NK-92 (cell line): Measurements from ENCODE around the gene ANKHD1.
"Not testable (repeated sequence)": the region's sequence is repeated elsewhere in the genome, so short reads cannot be mapped to it uniquely, and the experiment has no call there.

Experiments
- DNase-seq: peaks from one replicate; lab custom pipeline; 2025; ENCODE audit not compliant: unreplicated experiment; lab: John Stamatoyannopoulos, UW

ANKHD1 gene

DNA sequence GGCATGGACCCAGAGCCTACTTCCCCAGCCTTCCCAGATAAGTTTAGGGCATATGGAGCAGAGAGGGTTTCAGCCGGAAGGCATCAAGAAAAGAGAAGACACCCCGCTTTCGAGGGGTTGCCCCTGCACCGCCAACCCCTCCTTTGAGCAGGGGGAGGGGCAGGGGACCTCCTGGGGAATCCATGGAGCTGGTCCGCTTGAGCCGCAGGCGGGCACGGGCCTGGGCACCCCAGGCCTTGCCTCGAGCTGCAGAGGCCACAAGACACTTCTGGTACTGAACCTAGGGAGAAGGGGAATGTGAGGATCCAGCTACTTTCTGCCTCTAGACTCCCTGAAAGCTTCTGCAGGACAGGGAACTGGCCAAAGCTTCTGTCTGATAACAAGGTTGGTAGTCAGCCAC is 156.9 kb downstream of the ANKHD1 start:
- no peak for DNase-seq

DNA sequence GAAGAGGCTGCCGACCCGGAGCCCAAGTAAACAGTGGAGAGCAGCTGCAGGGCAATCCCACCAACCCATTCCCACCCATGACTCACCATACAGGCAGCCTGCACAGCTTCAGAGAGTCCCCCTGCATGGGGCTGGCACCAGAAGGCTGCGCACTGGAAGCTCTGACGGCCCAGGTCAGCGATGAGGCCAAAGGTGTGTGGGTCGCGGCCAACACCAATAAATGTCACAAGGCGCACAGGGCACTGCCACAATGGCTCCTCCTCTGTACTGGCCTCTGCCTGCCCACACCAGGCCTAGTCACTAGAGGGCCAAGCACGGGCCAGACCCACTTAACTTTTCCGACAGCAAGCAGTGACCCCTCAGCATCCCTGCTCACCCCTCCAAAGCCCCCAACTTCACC is 158.6 kb downstream of the ANKHD1 start:
- DNase-seq: no peak

DNA sequence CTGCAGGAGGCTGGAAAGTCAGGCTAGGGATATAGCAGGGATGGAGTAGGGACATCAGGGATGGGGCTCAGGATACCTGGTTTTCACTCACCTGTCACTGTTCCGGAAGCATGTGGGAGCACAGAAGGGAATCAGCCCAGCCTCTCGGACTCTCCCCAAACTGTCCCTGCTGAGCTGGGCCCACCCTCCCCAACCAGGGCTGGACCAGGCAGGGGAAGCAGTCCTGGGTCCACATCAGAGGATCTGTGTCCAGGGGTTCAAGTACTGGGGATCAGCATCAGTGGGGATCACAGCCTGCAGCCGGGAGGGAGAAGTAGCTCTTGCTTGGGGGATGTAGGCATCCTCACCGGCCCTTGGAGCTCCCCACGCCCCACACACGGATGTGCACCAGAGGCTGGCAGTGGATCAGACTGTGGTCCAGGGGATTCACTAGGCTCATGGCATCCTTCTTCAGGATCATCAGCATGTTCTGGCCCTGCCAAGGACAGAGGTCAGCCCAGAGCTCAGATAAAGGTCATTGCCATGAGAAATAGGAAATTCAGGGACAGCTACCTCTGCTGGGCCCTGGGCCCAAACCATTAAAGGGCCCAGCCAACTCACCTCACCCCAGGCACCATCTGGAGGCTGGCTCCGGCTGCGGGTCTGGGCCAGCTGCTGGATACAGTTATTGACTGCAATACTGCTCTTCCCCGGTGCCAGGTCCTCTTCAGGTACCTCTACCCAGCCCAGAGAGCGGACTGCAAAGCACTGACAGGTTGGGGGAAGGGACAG is 160.3 kb downstream of the ANKHD1 start:
- DNase-seq: no peak

DNA sequence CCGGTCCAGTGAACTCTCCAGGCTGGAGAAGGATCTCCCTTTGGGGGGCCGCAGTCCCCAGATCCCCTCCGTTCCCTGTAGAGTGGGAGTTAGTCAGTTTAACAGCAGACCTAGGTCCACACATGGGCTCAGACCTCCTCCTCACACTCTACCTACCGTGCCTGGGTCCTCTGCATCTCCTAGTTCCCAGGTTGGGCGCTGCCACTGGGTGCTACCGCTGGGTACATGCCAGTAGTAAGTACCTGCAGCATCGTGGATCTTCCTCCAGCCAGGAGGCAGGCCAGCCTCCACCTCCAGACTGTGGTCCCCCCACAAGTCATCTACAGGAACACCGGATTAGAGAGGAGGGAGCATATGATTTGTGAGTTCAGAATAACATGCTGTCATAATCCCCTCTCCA is 162.0 kb downstream of the ANKHD1 start:
- DNase-seq: no peak

DNA sequence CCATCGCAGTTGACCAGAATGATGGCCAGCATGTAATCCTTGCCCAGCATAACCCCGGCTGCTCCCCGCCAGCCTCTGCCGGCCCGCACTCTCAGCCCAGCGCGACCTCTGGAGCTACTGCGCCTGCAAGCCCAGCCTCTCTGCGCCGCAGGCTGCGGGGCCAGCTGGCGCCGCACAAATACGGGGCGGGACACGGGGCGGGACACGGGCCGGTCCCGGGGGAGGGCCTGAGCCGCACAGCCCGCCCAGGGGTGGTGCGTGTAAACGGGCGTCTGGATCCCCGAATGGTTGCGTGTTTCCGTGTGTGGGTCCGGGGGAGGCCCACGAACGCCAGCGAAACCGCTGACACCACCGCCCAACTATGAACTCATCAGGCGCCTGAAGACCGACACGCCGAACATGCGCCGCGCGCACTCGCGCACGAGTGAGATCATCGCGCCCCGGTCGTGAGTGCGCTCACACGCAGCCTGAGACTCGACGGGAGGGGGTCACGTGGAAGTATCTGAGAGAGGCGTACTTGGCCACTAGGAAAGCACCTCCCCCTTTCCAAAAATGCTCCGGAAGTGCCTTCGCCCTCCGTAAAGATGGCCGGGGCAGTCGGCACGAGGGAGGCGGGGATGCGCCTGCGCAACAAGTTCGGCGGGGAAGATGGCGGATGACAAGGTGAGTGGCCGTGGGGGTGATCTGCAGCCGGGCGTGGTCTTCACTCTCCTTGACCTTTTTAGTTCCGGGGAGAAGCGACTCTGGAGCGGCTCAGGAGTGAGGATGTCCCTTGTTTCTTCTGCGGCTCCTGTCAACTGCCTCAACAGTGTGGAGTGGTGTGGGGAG is 162.8 kb downstream of the ANKHD1 start, which contains the start of the genes APBB3 and SLC35A4:
Gene APBB3 (minus strand): TSS at position 403 of the 828 bp plus-strand sequence. CDS start 353 bp downstream, at position 50.
Gene SLC35A4 (plus strand): TSS at position 633 of the 828 bp plus-strand sequence. CDS start 2,342 bp downstream, outside the sequence.
- DNase-seq: peak; percentile 94

DNA sequence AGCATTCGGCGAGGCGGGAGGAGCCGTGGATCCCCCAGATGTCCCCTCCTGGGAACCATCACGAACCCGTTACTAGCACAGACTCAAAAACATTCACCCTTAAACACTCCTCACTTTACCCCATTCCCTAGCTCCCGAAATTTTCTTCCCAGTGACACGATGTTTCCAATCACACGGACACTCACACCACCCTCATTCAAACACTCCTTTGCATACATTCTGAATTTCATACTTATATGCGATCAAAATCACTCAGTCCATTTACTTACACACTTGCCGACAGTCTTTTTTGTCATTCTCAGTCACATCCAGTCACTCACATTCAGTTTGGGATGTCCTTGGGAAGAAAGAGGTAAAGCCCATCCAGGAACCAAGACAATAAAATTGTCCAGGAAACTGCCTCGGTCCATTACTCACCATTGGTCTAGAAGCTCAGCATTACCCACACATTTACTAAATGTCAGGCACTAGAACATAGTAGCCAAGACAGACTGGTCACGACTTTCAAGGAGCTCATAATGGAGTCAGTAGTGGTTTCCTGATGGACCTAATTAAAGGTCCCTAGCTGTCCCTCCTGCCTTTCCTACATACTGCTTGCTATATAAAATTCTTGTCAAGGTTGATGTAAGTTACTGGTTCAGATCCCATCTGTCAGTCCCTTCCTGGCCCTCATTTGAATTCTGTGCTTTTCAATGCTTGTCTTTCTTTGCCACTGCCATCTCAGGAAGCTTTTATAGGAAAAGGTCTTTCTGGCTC is 163.6 kb downstream of the ANKHD1 start:
- no peak for DNase-seq

DNA sequence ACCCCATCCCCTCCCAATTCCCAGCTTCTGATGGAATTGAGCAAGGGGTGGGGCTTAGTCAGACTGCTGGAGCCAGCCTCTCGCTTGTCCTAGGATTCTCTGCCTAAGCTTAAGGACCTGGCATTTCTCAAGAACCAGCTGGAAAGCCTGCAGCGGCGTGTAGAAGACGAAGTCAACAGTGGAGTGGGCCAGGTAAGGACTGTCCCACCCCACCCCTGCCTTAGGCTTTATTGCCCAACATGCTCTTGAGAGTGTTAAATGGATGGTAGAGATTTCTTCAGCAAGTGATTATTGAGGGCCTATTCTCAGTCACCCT is 164.1 kb downstream of the ANKHD1 start:
- no peak for DNase-seq

DNA sequence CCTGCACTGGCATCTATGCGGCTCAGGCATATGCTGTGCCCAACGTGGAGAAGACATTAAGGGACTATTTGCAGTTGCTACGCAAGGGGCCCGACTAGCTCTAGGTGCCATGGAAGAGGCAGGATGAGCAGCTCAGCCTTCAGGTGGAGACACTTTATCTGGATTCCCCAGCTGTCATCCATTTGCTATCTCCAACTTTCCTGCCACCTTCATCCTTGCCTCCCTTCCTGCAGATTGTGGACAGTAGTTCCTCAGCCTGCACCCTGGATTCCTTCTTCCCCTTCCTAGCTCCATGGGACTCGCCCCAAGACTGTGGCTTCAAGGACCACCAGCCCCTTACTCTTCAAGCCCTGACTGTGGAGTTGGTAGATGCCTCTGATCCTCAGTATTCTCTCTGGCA is 165.0 kb downstream of the ANKHD1 start:
- DNase-seq: no peak

DNA sequence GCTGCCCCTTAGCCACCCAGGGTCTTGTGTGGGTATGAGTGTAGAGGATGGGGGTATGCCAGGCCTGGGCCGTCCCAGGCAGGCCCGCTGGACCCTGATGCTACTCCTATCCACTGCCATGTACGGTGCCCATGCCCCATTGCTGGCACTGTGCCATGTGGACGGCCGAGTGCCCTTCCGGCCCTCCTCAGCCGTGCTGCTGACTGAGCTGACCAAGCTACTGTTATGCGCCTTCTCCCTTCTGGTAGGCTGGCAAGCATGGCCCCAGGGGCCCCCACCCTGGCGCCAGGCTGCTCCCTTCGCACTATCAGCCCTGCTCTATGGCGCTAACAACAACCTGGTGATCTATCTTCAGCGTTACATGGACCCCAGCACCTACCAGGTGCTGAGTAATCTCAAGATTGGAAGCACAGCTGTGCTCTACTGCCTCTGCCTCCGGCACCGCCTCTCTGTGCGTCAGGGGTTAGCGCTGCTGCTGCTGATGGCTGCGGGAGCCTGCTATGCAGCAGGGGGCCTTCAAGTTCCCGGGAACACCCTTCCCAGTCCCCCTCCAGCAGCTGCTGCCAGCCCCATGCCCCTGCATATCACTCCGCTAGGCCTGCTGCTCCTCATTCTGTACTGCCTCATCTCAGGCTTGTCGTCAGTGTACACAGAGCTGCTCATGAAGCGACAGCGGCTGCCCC is 165.6 kb downstream of the ANKHD1 start:
- DNase-seq: no peak

DNA sequence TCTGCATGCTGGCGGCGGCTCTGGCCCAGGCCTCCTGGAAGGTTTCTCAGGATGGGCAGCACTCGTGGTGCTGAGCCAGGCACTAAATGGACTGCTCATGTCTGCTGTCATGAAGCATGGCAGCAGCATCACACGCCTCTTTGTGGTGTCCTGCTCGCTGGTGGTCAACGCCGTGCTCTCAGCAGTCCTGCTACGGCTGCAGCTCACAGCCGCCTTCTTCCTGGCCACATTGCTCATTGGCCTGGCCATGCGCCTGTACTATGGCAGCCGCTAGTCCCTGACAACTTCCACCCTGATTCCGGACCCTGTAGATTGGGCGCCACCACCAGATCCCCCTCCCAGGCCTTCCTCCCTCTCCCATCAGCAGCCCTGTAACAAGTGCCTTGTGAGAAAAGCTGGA is 166.2 kb downstream of the ANKHD1 start:
- no peak for DNase-seq

DNA sequence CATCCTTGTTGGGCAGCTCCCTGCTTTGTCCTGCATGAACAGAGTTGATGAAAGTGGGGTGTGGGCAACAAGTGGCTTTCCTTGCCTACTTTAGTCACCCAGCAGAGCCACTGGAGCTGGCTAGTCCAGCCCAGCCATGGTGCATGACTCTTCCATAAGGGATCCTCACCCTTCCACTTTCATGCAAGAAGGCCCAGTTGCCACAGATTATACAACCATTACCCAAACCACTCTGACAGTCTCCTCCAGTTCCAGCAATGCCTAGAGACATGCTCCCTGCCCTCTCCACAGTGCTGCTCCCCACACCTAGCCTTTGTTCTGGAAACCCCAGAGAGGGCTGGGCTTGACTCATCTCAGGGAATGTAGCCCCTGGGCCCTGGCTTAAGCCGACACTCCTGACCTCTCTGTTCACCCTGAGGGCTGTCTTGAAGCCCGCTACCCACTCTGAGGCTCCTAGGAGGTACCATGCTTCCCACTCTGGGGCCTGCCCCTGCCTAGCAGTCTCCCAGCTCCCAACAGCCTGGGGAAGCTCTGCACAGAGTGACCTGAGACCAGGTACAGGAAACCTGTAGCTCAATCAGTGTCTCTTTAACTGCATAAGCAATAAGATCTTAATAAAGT is 166.9 kb downstream of the ANKHD1 start:
- DNase-seq: no peak

DNA sequence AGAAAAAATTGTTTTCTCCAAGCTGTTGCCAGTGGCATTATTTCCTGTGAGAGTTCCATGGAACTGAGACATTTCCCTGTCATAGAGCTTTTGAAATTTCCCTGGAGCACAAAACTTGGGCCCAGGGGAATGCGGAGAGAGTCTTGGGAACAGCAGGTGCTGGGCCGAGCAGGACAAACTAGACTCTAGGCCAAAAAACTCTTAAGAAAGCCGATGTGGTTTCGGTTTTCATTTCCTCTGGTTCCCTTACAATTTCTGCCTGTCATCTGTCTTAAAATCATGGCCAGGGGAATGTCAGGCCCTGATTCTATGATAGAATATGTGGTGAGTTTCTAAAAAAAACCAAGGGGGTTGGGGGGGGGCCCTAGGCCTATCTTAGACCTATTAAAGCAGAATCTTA is 167.6 kb downstream of the ANKHD1 start:
- DNase-seq: no peak

DNA sequence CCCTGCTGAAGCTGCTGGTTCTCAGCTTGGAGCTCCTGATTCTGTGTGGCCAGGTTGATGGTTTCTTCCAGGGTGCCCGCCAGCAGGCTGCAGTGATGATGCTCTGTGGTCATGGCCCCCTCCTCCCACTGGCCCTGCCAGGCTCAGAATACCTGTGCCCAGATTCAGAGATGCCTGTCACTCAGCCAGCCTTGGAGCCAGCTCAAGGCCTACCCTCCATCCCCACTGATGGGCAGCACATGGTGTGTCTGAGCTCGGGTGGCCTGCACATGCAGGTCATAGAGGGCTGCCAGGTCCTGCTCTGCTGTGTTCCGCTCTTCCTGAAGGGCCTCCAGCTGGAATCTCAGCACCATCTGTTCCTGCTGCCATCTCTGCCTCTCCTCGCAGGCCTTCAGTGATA is 168.4 kb downstream of the ANKHD1 start:
- no peak for DNase-seq

DNA sequence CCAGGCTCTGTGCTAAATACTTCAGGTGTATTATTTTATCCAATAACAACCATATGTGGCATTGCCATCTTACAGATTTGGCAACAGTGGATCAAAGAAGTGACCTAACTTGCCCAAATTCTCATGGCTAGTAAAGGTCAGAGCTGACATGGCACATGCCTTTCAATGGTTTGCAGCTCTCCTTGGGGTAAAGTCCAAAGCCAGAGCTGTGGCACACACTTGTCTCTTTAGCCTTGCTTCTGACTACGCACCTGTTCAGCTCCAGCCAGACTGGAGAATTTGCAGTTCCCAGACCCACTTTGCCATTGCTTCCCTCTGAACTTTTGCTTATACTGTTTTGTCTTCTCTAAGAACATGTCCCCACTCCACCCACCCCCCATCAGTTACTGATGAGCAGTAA is 168.9 kb downstream of the ANKHD1 start:
- DNase-seq: no peak

DNA sequence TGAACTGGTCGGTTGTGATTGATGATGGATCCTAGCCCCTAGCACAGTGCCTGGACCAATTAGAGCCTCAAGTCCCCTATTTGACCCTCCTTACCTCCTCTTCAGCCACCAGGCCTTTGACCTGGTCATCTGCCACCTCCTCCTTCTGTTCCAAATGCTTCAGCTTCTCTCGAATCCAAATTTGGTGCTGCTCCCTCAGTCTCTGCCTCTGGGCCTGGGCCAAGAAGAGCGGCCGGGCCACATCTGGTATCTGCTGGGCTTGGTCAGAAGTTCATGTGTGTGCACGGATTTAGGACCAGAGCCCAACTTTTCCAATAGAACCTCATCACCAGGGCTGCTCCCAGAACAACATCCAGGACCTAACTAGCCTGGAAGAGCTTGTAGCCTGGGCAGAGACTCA is 169.5 kb downstream of the ANKHD1 start:
- no peak for DNase-seq

DNA sequence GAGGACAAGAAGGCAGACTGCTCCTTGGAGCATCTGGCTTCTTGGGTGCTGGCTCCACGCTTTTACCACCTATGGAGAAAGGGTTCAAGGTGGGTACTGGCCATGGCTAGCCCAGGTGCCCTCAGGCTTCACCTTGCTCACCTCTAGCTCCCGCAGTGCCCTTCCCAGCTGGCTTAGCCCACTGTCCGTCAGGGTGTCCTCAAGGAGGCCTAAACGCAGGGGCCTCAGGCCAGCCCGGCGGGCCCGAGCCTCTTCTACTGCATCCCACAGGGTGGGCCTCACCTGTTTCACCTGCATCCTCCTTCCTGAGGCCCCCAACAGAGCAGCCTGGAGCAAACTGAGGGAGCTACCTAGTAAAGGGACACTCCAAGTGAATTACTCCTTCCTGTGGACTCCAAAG is 172.1 kb downstream of the ANKHD1 start:
- no peak for DNase-seq

DNA sequence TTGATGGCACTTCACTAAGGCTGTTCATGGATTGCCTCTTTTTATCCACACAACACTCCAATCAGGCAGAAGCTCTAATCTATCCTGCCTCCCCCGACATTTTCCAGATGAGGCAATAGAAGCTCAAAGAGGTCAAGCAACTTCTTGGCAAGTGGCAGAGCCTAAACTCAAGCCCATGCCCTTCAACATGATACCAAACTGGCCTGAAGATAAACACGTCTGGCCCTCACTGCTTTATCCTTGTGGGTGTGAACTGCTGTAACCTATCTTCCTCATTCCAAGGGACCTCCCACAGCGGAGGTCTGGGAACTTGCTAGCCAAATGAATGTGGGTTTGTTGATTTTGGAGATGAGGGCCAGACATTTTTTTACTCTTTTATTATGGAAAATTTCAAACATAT is 172.5 kb downstream of the ANKHD1 start:
- DNase-seq: no peak

DNA sequence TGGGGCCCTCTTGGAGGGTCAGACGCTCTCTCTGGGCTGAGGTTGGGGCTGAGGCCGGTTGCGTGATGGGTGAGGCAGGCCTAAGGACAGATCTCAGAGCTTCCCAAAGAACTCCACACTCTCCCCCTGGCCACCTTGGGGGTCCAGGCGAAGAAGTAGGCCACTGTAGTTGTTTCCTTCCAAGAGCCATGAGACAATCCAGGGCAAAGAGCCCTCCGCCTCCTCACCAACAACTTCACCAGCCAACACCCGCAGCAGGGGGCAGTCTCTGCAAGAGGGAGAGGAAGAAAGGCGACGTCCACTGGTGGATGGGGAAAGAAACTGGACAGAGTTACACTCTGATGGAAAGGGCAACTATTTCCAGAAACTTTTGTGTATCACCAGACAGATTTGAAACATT is 173.7 kb downstream of the ANKHD1 start:
- DNase-seq: no peak

DNA sequence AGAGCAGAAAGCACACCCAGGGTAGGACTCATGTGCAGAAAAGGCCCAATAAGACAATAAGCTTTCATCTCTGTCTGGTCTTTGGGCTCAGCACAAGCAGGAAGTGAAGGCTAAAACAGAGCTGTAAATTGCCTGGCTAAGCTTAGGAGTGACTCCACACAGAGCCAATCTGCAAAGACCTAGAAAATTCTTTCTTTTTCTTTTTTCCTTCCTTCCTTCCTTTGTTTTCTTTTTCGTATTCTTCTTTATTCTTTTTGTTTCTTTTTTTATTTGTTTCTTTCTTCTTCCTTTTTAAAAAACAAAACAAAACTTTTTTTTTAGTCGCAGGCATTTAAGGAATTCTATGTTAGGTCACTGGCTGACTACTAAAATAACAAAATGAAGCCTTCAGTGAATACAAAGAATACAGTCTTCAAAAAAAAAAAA is 175.2 kb downstream of the ANKHD1 start:
- DNase-seq: no peak

DNA sequence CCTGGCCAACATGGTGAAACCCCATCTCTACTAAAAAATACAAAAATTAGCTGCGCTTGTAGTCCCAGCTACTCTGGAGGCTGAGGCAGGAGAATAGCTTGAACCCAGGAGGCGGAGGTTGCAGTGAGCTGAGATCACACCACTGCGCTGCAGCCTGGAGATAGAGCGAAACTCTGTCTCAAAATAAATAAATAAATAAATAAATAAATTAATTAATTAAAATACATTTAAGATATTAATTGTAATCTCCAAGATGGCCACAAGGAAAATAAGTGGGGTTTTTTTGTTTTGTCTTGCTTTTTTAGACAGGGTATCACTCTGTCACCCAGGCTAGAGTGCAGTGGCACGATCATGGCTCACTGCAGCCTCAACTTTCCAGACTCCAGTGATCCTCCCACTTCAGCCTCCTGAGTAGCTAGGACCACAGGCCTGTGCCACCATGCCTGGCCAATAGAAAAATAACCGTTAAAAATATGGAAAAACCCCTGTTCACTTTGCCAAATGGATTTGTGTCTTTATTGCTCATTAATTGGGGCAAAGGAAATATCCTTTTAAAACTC is 177.6 kb downstream of the ANKHD1 start:
- DNase-seq: not testable (repeated sequence)
